GM12878 (cell line): ENCODE data around the gene VPS33B.

Experiments used
- EED ChIP-seq: sonication (generic); IDR thresholded peaks from 2 replicates; pipeline ENCODE4 v1.6.1; 2016; ENCODE audit warnings: antibody characterized with exemption, low read depth
- EP300 ChIP-seq, 2 experiments: fragments of 150-350 bp in 1 of 2; IDR thresholded peaks; 2 replicates each; pipeline ENCODE4 v1.6.1; 2011 to 2012; ENCODE audit warnings: low read depth in 2 of 2, low read length in 2 of 2, borderline replicate concordance in 1 of 2, improper control_type of control experiment in 1 of 2, inconsistent platforms in 1 of 2; ENCODE audit not compliant: control insufficient read depth in 1 of 2
- LARP7 ChIP-seq: fragments of 450-650 bp; IDR thresholded peaks from 2 replicates; pipeline ENCODE4 v1.6.1; 2017; ENCODE audit warnings: mild to moderate bottlenecking
- NFYA ChIP-seq: IDR thresholded peaks from 2 replicates; pipeline ENCODE4 v1.6.1; 2011; ENCODE audit warnings: low read depth, mild to moderate bottlenecking, low read length, improper control_type of control experiment, borderline replicate concordance
- POLR2A ChIP-seq: IDR thresholded peaks from 2 replicates; pipeline ENCODE4 v1.6.1; 2011; ENCODE audit warnings: low read depth, mild to moderate bottlenecking, low read length
- RAD51 ChIP-seq: fragments of 450-650 bp; IDR thresholded peaks from 2 replicates; pipeline ENCODE4 v1.6.1; 2016; ENCODE audit warnings: moderate library complexity, mild to moderate bottlenecking, inconsistent platforms
- SIN3A ChIP-seq: IDR thresholded peaks from 2 replicates; pipeline ENCODE4 v1.6.1; 2012; ENCODE audit warnings: low read depth, low read length, improper control_type of control experiment
- STAT3 ChIP-seq: IDR thresholded peaks from 2 replicates; pipeline ENCODE4 v1.6.1; 2011; ENCODE audit warnings: low read depth, low read length, improper control_type of control experiment
- TF ChIP-seq, protein P1 (sequence below), 3 experiments: IDR thresholded peaks in 2 of 3; conservative IDR thresholded peaks in 1 of 3; 2 replicates each; pipeline ENCODE4 v1.5.1; 2011; ENCODE audit warnings: low read depth in 3 of 3, low read length in 3 of 3, mild to moderate bottlenecking in 3 of 3, control low read depth in 2 of 3, moderate library complexity in 2 of 3, inconsistent platforms in 1 of 3, mixed read lengths in 1 of 3; ENCODE audit not compliant: control insufficient read depth in 2 of 3, insufficient read depth in 1 of 3; ENCODE audit errors: extremely low read depth in 1 of 3
- TF ChIP-seq, protein P2 (sequence below): fragments of 450-650 bp; IDR thresholded peaks from 2 replicates; pipeline ENCODE4 v1.6.1; 2016; ENCODE audit warnings: mild to moderate bottlenecking

DNA sequence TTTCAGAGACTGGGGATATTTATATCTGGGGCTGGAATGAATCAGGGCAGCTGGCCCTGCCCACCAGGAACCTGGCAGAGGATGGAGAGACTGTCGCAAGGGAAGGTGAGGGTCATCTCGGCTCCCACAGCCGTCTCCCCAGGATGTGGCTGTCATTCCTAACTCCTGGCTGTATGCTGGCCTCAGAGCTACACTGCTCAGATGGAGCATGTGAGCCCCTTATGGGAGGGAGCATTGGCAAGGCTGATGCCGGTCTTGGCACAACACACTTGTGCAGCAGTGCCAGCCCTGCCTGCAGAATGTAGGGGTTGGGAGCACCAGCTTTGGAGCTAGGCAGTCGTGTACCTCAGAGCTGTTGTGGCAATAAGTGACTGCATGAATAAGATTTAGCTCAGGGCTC is 62.5 kb downstream of the VPS33B start:
- TF ChIP-seq STAT3 (no peak), EP300 (IDR thresholded peaks at IDR 0.05; ENCODE audit: borderline replicate concordance in 1 of 2, control insufficient read depth in 1 of 2, low read depth in 2 of 2, low read length in 2 of 2) (no peak), LARP7 (no peak), RAD51 (no peak), POLR2A (no peak), EED (no peak), SIN3A (no peak), NFYA (no peak)
- TF ChIP-seq, protein P1, sequence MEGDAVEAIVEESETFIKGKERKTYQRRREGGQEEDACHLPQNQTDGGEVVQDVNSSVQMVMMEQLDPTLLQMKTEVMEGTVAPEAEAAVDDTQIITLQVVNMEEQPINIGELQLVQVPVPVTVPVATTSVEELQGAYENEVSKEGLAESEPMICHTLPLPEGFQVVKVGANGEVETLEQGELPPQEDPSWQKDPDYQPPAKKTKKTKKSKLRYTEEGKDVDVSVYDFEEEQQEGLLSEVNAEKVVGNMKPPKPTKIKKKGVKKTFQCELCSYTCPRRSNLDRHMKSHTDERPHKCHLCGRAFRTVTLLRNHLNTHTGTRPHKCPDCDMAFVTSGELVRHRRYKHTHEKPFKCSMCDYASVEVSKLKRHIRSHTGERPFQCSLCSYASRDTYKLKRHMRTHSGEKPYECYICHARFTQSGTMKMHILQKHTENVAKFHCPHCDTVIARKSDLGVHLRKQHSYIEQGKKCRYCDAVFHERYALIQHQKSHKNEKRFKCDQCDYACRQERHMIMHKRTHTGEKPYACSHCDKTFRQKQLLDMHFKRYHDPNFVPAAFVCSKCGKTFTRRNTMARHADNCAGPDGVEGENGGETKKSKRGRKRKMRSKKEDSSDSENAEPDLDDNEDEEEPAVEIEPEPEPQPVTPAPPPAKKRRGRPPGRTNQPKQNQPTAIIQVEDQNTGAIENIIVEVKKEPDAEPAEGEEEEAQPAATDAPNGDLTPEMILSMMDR (IDR thresholded peaks at IDR 0.05 in 2 of 3, conservative IDR thresholded peaks at IDR 0.05 in 1 of 3; ENCODE audit: control insufficient read depth in 2 of 3, extremely low read depth in 1 of 3, insufficient read depth in 1 of 3, low read depth in 3 of 3, low read length in 3 of 3) = no peak
- TF ChIP-seq, protein P2, sequence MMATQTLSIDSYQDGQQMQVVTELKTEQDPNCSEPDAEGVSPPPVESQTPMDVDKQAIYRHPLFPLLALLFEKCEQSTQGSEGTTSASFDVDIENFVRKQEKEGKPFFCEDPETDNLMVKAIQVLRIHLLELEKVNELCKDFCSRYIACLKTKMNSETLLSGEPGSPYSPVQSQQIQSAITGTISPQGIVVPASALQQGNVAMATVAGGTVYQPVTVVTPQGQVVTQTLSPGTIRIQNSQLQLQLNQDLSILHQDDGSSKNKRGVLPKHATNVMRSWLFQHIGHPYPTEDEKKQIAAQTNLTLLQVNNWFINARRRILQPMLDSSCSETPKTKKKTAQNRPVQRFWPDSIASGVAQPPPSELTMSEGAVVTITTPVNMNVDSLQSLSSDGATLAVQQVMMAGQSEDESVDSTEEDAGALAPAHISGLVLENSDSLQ = no peak
